Glutamatergic neuron (in vitro differentiated cells): ENCODE results near the gene ITPKB. TPM values are rescaled to one million over a fixed set of nuclear protein-coding genes. Genes with fewer than 3 reads are reported as not detected.
"Not testable (repeated sequence)": the region's sequence is repeated elsewhere in the genome, so short reads cannot be mapped to it uniquely, and the experiment has no call there.

Experiments
- DNase-seq: peaks from one replicate; pipeline ENCODE4 v3.0.0; 2022
- H3K27ac Mint-ChIP-seq: one replicate; pipeline ENCODE4 v1.8.0; 2020; ENCODE audit warnings: mild to moderate bottlenecking, mixed read lengths, inconsistent platforms; ENCODE audit not compliant: unreplicated experiment
- H3K27me3 Mint-ChIP-seq: one replicate; pipeline ENCODE4 v1.8.0; 2020; ENCODE audit warnings: mild to moderate bottlenecking, moderate library complexity, mixed read lengths, inconsistent platforms; ENCODE audit not compliant: unreplicated experiment
- H3K36me3 Mint-ChIP-seq: one replicate; pipeline ENCODE4 v1.8.0; 2020; ENCODE audit warnings: mild to moderate bottlenecking, mixed read lengths, inconsistent platforms; ENCODE audit not compliant: unreplicated experiment
- H3K4me1 Mint-ChIP-seq: one replicate; pipeline ENCODE4 v1.8.0; 2020; ENCODE audit warnings: mild to moderate bottlenecking, low read depth, mixed read lengths, inconsistent platforms; ENCODE audit not compliant: unreplicated experiment
- H3K4me3 Mint-ChIP-seq: one replicate; pipeline ENCODE4 v1.8.0; 2020; ENCODE audit warnings: mild to moderate bottlenecking, mixed read lengths, inconsistent platforms; ENCODE audit not compliant: unreplicated experiment
- H3K9me3 Mint-ChIP-seq: one replicate; pipeline ENCODE4 v1.8.0; 2020; ENCODE audit warnings: mild to moderate bottlenecking, moderate library complexity, mixed read lengths, inconsistent platforms; ENCODE audit not compliant: unreplicated experiment
- total RNA-seq: library from RNA; stranded (reverse); fragmentation: NEBNext Ultra II Directional; extraction: Animal tissue kit (Norgen Biotek cat#: 25700); gene quantifications from one replicate; pipeline ENCODE4 v1.2.1, GENCODE V29; 2021; ENCODE audit not compliant: unreplicated experiment
- TF ChIP-seq, protein P1 (sequence below): fragments of 200-600 bp; sonication (generic); IDR thresholded peaks from one replicate; pipeline ENCODE4 v1.5.0; 2021; ENCODE audit not compliant: partially characterized antibody, unreplicated experiment

Gene ITPKB
- total RNA-seq, 1 donor from 2014 or later = 0.34 TPM

DNA sequence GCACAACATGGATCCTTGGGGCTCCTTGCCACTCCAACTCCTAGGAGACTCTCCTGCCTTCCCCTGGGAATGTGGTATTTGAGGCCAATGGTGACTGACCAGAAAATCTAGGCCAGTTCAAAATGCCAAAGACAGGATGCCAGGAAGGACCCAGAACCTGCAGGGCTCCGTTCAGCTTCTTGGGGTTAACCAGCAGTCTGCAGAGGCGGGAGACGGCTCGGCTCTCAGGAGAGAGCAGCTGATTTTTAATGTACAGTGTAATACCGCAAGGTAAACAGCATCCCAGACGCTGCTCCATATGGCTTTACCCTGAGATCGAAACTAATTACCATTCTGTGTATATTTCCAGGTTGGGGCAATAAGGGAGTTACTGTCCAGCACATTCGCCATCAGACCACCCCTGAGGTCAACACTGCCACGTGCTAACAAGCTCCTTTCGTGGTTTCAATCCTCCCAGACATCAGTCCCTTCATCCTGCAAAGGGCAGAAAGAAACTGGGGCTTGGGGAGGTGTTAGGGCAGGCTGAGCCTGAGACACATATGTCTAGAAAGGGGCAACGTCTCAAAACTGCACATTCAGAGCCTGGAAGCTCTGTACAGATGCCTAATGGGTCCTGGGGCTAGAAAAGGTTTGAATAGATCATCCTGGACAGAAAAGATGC lies 16.7 kb downstream of the ITPKB start:
- Mint-ChIP-seq H3K4me1 (peaks cover 42% of the 10 kb centered on the region), H3K9me3 (peaks cover 16% of the 10 kb centered on the region), H3K36me3 (no peaks in the 10 kb centered on the region), H3K27ac (peak overlapping the region; percentile 95), H3K27me3 (peaks cover 3% of the 10 kb centered on the region), H3K4me3 (peak overlapping the region; percentile 62)
- DNase-seq = peak; percentile 27
- TF ChIP-seq, protein P1, sequence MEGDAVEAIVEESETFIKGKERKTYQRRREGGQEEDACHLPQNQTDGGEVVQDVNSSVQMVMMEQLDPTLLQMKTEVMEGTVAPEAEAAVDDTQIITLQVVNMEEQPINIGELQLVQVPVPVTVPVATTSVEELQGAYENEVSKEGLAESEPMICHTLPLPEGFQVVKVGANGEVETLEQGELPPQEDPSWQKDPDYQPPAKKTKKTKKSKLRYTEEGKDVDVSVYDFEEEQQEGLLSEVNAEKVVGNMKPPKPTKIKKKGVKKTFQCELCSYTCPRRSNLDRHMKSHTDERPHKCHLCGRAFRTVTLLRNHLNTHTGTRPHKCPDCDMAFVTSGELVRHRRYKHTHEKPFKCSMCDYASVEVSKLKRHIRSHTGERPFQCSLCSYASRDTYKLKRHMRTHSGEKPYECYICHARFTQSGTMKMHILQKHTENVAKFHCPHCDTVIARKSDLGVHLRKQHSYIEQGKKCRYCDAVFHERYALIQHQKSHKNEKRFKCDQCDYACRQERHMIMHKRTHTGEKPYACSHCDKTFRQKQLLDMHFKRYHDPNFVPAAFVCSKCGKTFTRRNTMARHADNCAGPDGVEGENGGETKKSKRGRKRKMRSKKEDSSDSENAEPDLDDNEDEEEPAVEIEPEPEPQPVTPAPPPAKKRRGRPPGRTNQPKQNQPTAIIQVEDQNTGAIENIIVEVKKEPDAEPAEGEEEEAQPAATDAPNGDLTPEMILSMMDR = no peak

DNA sequence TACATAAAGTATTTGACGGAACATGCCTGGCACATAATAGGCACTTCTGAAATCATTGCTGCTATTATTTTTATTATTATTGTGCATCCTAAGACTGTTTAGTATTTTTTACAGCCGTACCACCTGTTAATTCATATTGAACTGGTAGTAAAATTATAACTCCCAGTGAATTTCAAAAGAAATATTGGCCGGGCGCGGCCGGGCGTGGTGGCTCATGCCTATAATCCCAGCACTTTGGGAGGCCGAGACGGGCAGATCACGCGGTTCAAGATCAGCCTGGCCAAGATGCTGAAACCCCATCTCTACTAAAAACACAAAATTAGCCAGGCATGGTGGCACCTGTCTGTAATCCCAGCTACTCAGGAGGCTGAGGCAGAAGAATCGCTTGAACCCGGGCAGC lies 18.5 kb downstream of the ITPKB start:
- H3K4me3 Mint-ChIP-seq, H3K36me3 Mint-ChIP-seq, H3K27me3 Mint-ChIP-seq, DNase-seq, H3K27ac Mint-ChIP-seq: not testable (repeated sequence)
- H3K4me1 Mint-ChIP-seq = peaks cover 45% of the 10 kb centered on the region
- H3K9me3 Mint-ChIP-seq = peaks cover 16% of the 10 kb centered on the region

- H3K27ac Mint-ChIP-seq = peak overlapping the region; percentile 50
- H3K27me3 Mint-ChIP-seq = peaks cover 3% of the 10 kb centered on the region
- no peaks in the 10 kb centered on the region for H3K36me3 Mint-ChIP-seq
- peaks cover 46% of the 10 kb centered on the region for H3K4me1 Mint-ChIP-seq
- no peak for DNase-seq
- TF ChIP-seq, protein P1 = no peak
- H3K4me3 Mint-ChIP-seq = peak overlapping the region; percentile 65
- peaks cover 14% of the 10 kb centered on the region for H3K9me3 Mint-ChIP-seq
Measured at GRCh38 chr1:226719596-226720387, 19.3 kb downstream of the ITPKB start.

DNA sequence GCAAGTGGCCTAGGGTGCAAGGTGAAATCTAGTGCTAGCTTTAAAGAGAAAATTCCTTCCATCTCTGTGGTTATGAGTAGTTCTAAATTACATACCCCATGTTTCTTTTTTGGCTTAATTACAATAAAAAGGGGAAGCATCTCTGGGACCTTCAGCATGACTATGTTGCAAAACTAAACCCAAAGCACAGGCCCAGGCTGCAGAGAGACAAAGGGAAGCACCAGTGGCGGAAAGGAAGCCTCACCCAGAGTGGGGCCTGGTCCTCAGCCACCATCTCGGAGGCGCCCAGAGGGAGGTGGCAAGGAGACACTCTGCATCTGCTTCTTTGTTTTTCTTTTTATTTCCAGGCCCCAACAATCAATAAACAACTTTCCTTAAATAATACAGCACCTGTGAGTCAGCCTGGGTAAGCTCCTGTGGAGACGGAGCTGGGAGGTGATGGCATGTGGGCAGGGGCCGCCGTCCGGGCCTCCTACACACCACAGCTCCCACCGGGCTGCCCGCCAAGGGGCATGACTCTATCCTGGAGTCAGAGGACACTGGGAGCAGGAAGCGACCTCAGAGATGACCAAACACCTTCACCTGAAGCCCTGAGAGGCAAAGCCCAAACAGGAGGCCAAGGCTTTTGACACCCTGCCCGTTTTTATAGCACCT lies 21.7 kb downstream of the ITPKB start:
- TF ChIP-seq, protein P1 = no peak
- no peak overlapping the region for H3K27ac Mint-ChIP-seq
- H3K9me3 Mint-ChIP-seq = peaks cover 9% of the 10 kb centered on the region
- H3K4me3 Mint-ChIP-seq = no peak overlapping the region
- H3K36me3 Mint-ChIP-seq = peaks cover 4% of the 10 kb centered on the region
- DNase-seq = no peak
- peaks cover 1% of the 10 kb centered on the region for H3K27me3 Mint-ChIP-seq
- H3K4me1 Mint-ChIP-seq = peaks cover 30% of the 10 kb centered on the region

- no peak overlapping the region for H3K27ac Mint-ChIP-seq
- H3K4me3 Mint-ChIP-seq = no peak overlapping the region
- peaks cover 1% of the 10 kb centered on the region for H3K27me3 Mint-ChIP-seq
- peaks cover 24% of the 10 kb centered on the region for H3K4me1 Mint-ChIP-seq
- peaks cover 4% of the 10 kb centered on the region for H3K36me3 Mint-ChIP-seq
- TF ChIP-seq, protein P1 = no peak
- H3K9me3 Mint-ChIP-seq = peaks cover 6% of the 10 kb centered on the region
- DNase-seq = no peak
Measured at GRCh38 chr1:226716577-226716976, 22.5 kb downstream of the ITPKB start.
